Epithelial cell of prostate (primary cell): Measurements from ENCODE around the gene RPS6KA1.

ENCODE experiments used
- DNase-seq: peaks from one replicate; pipeline ENCODE4 v3.0.0-alpha.2; 2011; ENCODE audit warnings: low read depth, low spot score
- H3K27ac ChIP-seq: fragments of 450-650 bp; 2 replicates; pipeline ENCODE4 v1.5.1; 2017; ENCODE audit warnings: mild to moderate bottlenecking

The RPS6KA1 gene

GRCh38 chr1:26530895-26531598 is 1.5 kb downstream of the RPS6KA1 start:
- peak; percentile 55 for DNase-seq

GRCh38 chr1:26531651-26532131 is 2.1 kb downstream of the RPS6KA1 start:
- peak overlapping the region; percentile 92 for H3K27ac ChIP-seq
- DNase-seq: no peak

More at GRCh38 chr1:26530895-26531598, 1.5 kb downstream of the RPS6KA1 start:
- H3K27ac ChIP-seq: peak overlapping the region; percentile 92

GRCh38 chr1:26533951-26534509 is 4.5 kb downstream of the RPS6KA1 start:
- no peak for DNase-seq
- H3K27ac ChIP-seq: no peak overlapping the region

GRCh38 chr1:26535201-26535600 is 5.6 kb downstream of the RPS6KA1 start:
- H3K27ac ChIP-seq: no peak overlapping the region
- no peak for DNase-seq

- H3K27ac ChIP-seq: no peak overlapping the region
- DNase-seq: no peak
Measured at GRCh38 chr1:26536081-26536480, 6.5 kb downstream of the RPS6KA1 start.

- no peak overlapping the region for H3K27ac ChIP-seq
Measured at GRCh38 chr1:26536521-26536920, 7.0 kb downstream of the RPS6KA1 start.

GRCh38 chr1:26537951-26538352 is 8.4 kb downstream of the RPS6KA1 start:
- H3K27ac ChIP-seq: peak overlapping the region; percentile 42
- DNase-seq: no peak

More at GRCh38 chr1:26536521-26536920, 7.0 kb downstream of the RPS6KA1 start:
- DNase-seq: no peak

GRCh38 chr1:26538480-26539412 is 9.2 kb downstream of the RPS6KA1 start:
- DNase-seq: no peak

GRCh38 chr1:26539722-26540121 is 10.2 kb downstream of the RPS6KA1 start:
- DNase-seq: no peak
- no peak overlapping the region for H3K27ac ChIP-seq

More at GRCh38 chr1:26538480-26539412, 9.2 kb downstream of the RPS6KA1 start:
- H3K27ac ChIP-seq: no peak overlapping the region

GRCh38 chr1:26540351-26540750 is 10.8 kb downstream of the RPS6KA1 start:
- no peak for DNase-seq
- no peak overlapping the region for H3K27ac ChIP-seq

- no peak for DNase-seq
- H3K27ac ChIP-seq: peak overlapping the region; percentile 70
Measured at GRCh38 chr1:26541431-26541815, 11.9 kb downstream of the RPS6KA1 start.

GRCh38 chr1:26541816-26542711 is 12.5 kb downstream of the RPS6KA1 start:
- DNase-seq: peak; percentile 61
- peak overlapping the region; percentile 70 for H3K27ac ChIP-seq

GRCh38 chr1:26542771-26543451 is 13.3 kb downstream of the RPS6KA1 start:
- peak overlapping the region; percentile 70 for H3K27ac ChIP-seq
- DNase-seq: no peak

GRCh38 chr1:26543462-26543861 is 13.9 kb downstream of the RPS6KA1 start:
- no peak overlapping the region for H3K27ac ChIP-seq
- DNase-seq: no peak

- peak overlapping the region; percentile 49 for H3K27ac ChIP-seq
- DNase-seq: no peak
Measured at GRCh38 chr1:26544126-26544525, 14.6 kb downstream of the RPS6KA1 start.

GRCh38 chr1:26545969-26546323 is 16.4 kb downstream of the RPS6KA1 start:
- DNase-seq: no peak
- H3K27ac ChIP-seq: peak overlapping the region; percentile 49

- no peak for DNase-seq
- H3K27ac ChIP-seq: peak overlapping the region; percentile 49
Measured at GRCh38 chr1:26546375-26546774, 16.8 kb downstream of the RPS6KA1 start.

- H3K27ac ChIP-seq: peak overlapping the region; percentile 49
- DNase-seq: no peak
Measured at GRCh38 chr1:26546819-26547218, 17.3 kb downstream of the RPS6KA1 start.

GRCh38 chr1:26548841-26549240 is 19.3 kb downstream of the RPS6KA1 start:
- DNase-seq: no peak
- no peak overlapping the region for H3K27ac ChIP-seq
